GM18517 (cell line): ENCODE data around the gene CDK19.
A peak's percentile ranks its signal among the peaks of the same experiment; 100 is the strongest.
"Not testable (repeated sequence)": the region's sequence is repeated elsewhere in the genome, so short reads cannot be mapped to it uniquely, and the experiment has no call there.

Experiments used
- ATAC-seq: cut with Tn5 transposase; IDR thresholded peaks from one replicate; pipeline ENCODE4 v1.9.1; 2021; ENCODE audit warnings: mild to moderate bottlenecking, moderate library complexity; ENCODE audit not compliant: unreplicated experiment

Gene CDK19

DNA sequence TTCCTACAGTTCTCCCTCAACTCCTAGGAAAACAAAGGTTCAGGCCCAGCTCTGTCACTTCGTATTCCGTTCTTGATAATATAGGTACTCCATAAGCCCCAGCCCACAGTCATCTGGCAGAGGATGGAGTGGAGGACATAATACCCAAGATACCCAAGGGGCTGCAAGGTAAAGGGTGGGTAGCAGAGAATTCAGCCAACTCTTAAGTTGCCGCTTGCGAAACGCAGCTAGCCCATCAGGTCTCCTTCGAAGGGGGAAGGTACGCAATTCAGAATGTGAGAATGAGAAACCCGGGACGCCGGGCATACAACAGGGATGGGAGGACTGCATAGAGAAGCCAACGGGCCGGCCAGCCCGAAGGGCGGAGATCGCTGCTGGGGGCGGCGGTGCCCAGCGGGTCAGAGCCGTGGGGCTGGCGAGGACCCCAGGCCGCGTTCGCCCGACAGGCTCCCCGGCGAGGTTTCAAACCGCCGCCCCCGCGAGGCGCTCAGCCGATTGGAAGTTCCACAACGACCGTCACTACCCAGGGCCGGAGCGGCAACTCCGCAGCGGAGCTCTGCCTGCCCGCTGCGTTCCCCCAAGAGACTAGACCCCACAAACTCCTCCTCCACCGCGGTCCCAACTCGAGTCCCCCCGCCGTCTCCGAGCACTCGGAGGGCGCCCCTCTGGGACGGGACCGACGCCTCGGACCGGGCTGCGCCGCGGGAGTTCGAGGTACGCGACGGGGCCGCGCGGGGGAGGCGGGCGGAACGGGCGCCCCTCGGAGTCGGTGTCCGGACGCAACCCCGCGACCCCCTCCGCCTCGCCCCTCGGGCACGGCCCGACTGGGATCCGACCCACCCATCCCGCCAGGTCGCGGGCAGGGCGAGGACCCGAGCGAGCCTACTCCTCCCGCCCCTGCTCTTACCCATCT, 911 bp downstream of the CDK19 start:
- ATAC-seq: peak; percentile 21

DNA sequence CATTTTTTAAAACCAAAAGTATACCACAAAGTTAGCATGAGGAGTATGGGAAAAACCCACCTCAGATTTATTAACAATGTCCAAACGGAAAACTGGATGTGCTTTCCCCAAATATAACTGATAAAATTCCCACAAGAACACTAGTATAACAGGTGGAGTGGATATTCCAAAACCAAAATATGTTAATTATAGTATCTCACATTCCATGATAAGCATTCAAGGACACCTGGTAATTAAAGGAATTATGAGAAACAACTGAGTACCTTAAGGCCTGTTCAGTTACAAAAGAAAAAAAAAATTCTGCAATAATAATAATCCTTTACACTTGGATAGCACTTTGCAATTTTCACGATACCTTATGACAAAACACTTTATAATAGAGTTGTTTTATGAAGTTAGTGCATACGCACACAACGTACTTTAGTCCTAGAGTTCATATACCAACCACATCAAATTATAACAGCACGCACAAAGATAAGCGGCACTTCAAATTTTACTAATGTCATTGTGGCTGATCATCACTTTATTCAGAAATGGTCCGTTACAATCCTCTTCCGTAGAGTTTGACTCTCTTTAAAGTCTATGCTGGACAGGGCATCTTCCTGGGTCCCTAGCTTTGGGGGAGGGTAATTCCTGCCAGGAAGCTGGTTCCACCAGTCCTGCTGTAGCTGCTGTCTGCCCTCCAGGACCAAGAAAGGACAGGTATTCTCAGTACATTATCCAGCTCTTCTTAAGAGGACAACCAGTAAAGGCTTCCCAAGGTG, 1.7 kb downstream of the CDK19 start:
- ATAC-seq: no peak

DNA sequence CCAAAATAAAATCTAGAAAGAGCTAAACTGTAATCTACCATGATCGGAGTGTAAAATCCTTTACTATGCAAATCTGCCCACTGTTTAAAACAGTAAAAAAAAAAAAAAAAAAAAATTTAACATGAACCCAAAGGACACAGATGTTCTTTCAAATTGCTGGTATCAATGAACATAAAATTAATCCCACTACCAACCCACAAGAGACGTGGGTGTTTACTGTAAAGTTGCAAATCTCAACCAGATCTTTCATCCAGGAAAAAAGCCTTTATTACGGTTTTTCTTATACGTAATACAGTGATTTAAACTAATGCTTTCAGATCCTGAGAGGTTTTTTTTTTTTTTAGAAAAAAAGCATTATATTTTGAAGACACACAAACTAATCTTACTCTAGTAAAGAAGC, 2.5 kb downstream of the CDK19 start:
- no peak for ATAC-seq

GRCh38 chr6:110810896-110811586, 4.2 kb downstream of the CDK19 start:
- peak; percentile 22 for ATAC-seq

DNA sequence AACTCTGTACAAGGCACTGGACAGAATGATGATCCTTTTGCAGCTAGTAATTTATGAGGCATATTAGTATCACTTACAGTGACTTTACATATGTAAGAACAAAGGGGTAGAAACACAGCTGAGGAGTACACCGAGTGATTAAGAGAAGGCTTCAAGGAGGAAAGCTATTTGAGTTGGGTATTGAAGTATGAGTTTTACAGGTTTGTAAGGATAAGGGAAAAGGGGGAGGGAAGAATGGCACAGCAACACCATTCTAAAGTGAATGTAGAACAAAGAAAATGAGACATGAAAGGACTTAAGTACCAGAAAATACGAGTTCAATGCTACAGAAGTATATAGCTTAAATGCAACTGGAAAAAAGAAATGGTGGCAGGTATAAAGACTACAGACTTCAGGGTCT, 5.5 kb downstream of the CDK19 start:
- ATAC-seq: no peak

DNA sequence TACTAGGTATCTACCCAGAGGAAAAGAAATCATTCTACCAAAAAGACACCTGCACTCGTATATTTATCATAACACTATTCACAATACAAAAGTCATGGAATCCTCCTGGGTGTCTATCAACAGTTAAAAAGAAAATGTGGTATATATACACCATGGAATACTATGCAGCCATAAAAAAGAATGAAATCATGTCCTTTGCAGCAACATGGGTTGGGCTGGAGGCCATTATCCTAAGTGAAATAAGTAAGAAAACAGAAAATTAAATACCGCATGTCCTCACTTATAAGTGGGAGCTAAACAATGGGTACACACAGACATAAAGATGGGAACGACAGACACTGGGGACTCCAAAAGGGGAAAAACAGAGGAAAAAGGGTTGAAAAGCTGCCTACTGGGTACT, 13.1 kb downstream of the CDK19 start:
- not testable (repeated sequence) for ATAC-seq

- ATAC-seq: no peak
Measured at GRCh38 chr6:110800839-110801196, 14.5 kb downstream of the CDK19 start.

GRCh38 chr6:110800196-110800838, 15.0 kb downstream of the CDK19 start:
- ATAC-seq: no peak

DNA sequence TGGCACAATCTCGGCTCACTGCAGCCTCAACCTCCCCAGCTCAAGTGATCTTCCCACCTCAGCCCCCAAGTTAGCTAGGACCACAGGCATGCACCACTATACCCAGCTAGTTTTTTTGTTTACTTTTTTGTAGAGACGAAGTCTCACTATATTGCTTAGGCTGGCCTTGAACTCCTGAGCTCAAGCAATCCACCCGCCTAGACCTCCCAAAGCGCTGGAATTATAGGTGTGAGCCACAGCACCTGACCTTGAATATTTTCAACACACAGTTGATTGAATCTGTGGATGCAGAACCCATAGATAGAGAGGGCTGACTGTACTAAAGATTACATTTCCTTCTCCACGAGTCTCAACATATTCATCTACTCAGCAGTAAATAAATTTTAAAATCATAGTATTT, 15.6 kb downstream of the CDK19 start:
- no peak for ATAC-seq

- ATAC-seq: no peak
Measured at GRCh38 chr6:110799189-110799588, 16.1 kb downstream of the CDK19 start.

GRCh38 chr6:110795271-110795670, 20.0 kb downstream of the CDK19 start:
- no peak for ATAC-seq

GRCh38 chr6:110786696-110787095, 28.6 kb downstream of the CDK19 start:
- ATAC-seq: no peak

DNA sequence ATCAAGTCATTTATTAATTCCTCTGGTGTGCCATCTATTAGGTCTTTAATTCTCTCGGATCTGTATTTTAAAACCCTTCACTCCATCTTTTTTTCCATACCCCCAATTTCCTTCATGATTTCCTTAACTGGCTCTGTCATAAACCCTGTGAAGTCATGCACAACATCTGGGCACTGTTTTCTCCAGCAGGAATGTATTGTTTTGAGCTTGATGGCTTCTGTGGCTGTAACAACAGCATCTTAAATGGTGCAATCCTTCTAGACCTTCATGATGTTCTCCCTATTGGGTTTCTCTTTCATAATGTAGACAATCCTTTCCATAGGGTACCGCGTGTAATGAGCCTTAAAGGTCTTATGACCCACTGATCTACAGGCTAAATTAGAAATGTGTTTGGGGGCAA, 29.0 kb downstream of the CDK19 start:
- no peak for ATAC-seq

- ATAC-seq: no peak
Measured at GRCh38 chr6:110784610-110784979, 30.7 kb downstream of the CDK19 start.

DNA sequence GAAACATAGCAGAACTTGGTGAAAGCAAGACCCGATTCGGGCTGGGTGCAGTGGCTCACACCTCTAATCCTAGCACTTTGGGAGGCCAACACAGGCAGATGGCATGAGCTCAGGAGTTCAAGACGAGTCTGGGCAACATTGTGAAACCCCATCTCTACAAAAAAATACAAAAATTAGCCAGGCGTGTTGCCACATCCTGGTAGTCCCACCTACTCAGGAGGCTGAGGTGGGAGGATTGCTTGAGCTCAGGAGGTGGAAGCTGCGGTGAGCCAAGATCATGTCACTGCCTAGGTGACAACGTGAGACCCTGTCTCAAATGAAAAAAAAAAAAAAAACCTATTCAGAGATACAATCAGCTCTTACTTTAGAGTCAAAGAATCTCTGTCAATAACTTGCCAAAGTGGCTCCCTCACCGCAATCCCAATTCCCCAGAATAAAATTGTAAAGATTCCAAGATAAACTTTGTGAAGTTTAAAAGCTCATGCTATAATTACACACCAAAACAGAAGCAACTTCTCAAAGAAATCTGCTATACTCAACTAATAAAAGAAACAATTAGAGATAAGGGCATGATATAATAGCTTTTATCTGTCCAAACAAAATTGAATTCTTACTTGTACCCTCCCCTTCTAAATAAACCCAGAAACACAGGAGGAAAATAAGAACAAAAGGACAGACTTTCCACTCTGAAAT, 33.6 kb downstream of the CDK19 start:
- ATAC-seq: no peak

DNA sequence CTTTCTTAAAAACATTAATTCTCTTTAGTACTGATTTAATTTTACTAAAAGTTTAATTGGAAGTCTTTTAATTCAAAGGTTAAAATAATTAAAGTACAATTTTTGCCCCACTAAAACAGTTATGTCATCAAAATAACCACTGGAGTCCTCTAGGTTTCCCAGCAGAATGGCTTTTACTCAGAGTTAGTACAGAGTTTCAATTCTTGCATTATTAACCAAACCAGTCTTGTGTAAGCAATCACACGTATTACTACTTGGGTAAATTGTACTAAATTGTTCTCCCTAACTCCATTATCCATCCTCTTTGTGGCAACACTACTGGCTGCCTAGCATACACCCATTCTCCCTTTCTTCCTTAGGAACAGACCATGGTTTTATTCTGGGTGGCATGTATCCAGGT, 36.9 kb downstream of the CDK19 start:
- no peak for ATAC-seq

DNA sequence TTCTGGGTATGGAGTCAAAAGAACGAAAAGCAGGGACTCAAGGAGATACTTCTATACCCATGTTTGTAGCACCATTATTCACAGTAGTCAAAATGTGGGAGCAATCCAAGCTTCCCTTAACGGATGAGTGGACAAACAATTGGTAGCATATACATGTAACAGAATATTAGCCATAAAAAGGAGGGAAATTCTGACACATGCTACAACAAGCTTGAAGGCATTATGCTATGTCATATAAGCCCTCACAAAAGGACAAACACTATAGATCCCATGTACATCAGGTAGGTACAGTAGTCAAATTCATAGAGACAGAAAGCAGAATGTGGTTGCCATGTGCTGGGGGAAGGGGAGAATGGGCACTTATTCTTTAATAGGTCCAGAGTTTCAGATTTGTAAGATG, 37.6 kb downstream of the CDK19 start:
- no peak for ATAC-seq

- ATAC-seq: no peak
Measured at GRCh38 chr6:110776413-110776812, 38.9 kb downstream of the CDK19 start.

GRCh38 chr6:110769923-110770322, 45.3 kb downstream of the CDK19 start:
- ATAC-seq: no peak

- ATAC-seq: no peak
Measured at GRCh38 chr6:110768057-110768456, 47.2 kb downstream of the CDK19 start.

DNA sequence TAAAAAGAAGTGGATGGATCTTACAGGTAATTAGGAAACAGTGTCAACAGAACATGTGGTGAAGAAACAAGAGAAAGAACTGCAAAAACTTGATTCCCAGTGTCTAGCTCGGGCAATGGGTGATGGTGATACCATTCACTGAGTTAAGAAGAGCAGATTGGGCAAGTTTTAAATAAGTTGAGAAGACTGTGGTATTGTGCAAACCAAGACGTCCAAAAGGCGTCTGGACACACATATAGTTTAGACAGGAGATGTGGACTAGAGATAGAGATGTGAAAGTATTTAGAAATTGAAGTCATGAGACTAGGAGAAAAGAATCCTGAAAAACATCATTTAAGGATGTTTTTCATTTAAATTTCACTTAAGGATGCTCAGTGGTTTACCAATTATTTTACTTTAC, 53.9 kb downstream of the CDK19 start:
- ATAC-seq: no peak
